ENCODE measurements around the gene MEIS2.

Gene MEIS2

GRCh38 chr15:36924034-36924433, 176.3 kb downstream of the MEIS2 start:
- DNase-seq = no peak

GRCh38 chr15:36921484-36922091, 178.8 kb downstream of the MEIS2 start:
- no peak for DNase-seq

- no peak for DNase-seq
These were observed 182.7 kb downstream of the MEIS2 start for GRCh38 chr15:36917411-36918267.

DNA sequence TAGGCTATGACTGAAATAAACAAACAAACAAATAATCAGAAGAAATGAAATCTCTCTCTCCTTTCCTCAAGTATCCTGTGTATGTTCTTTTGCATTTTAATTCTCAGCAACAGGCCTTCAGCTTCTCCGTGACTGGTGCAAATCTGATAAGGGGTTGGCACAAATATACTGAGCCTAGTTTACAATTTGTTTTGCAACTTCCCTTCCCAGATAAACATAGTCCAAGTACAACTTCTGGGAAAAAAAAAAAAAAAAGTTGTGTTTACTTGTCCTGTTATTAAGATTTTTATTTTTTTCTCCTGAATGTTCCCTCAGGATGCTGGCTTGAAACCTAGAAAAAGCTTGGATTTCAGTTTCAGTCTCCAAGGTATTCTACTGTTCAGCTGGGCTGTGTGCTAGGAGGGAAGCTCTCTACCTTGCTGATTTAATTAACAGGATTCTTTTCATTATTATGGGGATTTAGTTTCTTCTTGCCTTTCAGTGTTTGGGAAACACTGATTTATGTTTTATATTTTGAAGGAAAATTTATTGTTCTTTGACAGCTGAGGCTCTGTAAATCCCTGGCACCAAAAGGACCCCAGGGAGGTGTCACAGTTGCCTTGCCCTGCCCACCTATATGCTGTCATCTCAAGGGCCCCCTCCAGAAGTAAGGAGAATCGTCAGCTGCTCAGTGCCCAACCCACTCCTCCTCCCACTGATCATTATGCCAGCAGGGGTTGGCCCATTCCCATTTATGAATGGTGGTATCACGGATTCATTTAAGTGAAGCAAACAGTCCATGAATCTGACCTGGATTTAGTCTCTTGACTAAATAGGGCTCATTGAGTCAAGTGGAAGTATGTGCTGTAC, 185.2 kb downstream of the MEIS2 start:
- no peak for DNase-seq

DNA sequence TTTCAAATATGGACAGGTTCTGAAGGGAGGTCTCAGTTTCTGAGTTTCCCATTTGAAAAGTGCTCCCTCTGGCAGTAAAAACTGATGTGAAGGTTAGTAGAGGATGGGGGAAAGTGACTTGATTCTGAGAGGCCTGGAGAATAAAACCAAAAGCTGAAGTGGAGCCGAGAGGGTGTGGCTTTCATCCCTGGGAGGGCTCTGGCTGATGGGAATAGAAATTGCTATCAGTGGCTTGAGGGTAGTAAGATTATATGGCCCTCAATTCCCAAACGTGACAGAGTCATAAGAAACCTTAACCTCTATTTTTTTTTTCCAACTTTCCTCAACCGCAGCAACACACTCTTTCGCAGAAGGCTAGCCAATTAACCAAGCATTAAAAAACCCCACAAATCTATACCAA, 185.9 kb downstream of the MEIS2 start:
- DNase-seq = no peak

GRCh38 chr15:36912311-36912712, 188.0 kb downstream of the MEIS2 start:
- DNase-seq = no peak

GRCh38 chr15:36911322-36911944, 188.9 kb downstream of the MEIS2 start:
- DNase-seq = no peak

GRCh38 chr15:36908991-36909390, 191.4 kb downstream of the MEIS2 start:
- no peak for DNase-seq

GRCh38 chr15:36907295-36907694, 193.1 kb downstream of the MEIS2 start:
- DNase-seq = no peak

DNA sequence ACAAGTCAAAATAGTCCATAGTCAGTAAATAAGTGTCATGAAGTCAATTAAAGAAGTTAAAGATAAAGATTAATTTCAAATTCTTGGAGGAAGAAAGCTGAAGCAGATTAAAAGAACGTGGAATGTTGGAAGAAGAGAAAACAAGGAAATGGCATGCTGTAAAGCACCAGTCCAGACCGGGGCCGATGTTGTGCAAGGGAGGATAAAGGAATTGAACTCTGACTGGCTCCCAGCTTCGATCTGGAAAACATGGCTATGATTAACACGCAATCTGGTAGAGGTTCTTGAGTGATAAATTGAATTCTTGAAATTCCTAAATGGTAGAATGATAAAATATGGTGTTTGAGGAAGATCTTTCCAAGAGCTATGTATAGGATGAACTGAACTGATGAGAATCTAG, 194.4 kb downstream of the MEIS2 start:
- no peak for DNase-seq

GRCh38 chr15:36904715-36905114, 195.6 kb downstream of the MEIS2 start:
- no peak for DNase-seq

DNA sequence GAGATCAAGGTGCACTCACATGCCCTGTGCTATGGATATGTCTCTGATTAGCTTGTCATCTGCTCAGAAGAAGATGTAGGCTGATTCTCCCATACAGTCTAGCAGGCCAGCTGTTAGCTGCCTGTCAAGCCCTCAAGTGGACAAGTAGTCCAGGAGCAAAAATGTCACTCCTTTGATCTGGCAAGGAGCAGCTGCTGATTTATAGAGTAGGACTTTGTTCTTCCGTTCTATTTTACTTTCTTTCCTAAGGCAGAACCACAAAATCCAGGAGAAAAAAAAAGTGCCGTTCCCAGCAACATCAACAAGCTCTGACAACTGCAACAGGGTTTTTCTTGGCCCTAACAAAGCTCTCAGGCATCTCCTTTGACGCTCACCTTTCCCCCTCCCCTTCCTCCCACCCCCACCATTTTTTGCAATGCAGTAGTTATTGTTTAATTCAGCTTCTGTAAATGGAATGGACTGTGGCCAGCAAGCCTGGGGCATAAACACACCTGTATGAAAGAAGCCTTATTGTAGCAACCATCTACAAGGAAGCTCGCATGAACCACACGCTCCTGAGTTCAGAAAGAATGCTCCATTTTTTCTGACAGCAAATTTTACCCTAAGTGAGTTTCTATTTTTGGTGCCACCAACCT, 196.3 kb downstream of the MEIS2 start:
- no peak for DNase-seq

GRCh38 chr15:36903195-36903594, 197.2 kb downstream of the MEIS2 start:
- no peak for DNase-seq

- no peak for DNase-seq
These were observed 199.3 kb downstream of the MEIS2 start for GRCh38 chr15:36901012-36901411.

GRCh38 chr15:36899696-36900095, 200.7 kb downstream of the MEIS2 start:
- no peak for DNase-seq

GRCh38 chr15:36898536-36899126, 201.7 kb downstream of the MEIS2 start:
- no peak for DNase-seq

DNA sequence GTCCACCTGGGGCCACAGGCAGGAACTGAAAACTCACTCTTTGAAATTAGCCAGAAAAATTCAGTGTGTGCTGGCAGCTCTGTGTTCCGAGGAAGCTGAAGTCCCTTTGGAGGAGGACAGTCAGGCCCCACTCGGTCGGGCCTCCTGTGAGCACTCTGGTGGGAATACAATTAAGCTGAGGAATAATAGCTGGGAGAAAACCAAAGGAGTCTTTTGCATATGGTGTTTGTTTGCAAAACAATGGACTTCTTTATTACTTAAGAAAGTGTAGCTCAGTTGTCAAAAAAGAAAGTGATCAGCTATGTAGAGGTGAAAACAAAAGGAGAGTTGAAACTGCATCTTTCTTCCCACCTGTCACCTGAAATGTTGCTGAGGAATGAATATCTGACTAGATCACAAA, 202.5 kb downstream of the MEIS2 start:
- DNase-seq = no peak

GRCh38 chr15:36896949-36897348, 203.4 kb downstream of the MEIS2 start:
- DNase-seq = no peak

DNA sequence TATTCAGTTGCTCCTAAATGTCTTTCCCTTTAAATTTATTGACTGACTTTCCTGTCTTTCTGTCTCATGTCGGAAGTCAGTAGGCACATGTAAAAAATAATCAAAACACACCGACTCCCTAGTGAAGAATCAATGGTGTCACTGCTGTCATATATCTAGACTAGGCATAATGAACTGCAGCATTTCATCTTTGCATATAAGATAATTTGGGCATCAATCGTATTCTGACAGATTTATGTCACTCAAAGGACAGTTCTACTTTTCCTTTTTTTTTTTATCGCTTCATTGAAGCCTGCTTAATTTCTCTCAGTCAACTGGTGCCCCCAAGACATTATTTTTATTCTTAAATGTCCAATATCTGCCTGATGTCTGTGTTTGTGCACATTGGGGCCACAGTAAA, 206.3 kb downstream of the MEIS2 start:
- DNase-seq = no peak

DNA sequence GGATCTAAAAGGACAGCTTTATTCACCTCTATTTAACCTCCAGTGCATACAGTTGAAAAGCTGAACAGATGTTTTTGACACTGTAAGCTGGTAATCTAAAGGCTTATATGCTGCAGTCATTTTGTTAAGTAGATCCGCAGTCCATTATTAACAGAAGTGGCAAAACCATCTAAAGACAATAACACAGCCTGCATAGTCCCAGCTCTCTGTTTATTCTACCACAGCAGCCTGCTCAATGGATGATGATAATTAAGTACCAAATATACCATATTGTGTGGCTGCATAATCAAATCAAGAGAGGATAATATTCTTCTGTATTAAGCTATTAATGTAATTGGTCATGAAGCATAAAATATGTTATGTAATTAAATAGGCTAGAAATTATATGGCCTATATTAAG, 207.1 kb downstream of the MEIS2 start:
- DNase-seq = no peak

GRCh38 chr15:36888011-36888992, 212.0 kb downstream of the MEIS2 start:
- DNase-seq = no peak
